Neural cell (in vitro differentiated cells): Measurements from ENCODE around the gene DHH.

Experiments used
- CTCF ChIP-seq: fragments of 450-650 bp; IDR thresholded peaks from 2 replicates; pipeline ENCODE4 v1.5.1; 2014; ENCODE audit warnings: antibody characterized with exemption, mild to moderate bottlenecking, moderate library complexity; ENCODE audit not compliant: poor library complexity, severe bottlenecking
- EP300 ChIP-seq: fragments of 450-650 bp; conservative IDR thresholded peaks from 2 replicates; pipeline ENCODE4 v1.6.1; 2014; ENCODE audit warnings: antibody characterized with exemption, mild to moderate bottlenecking, moderate library complexity; ENCODE audit not compliant: poor library complexity, severe bottlenecking
- EZH2 ChIP-seq: fragments of 200-600, 300-800 bp; shearing (Covaris generic), sonication (generic); IDR thresholded peaks from 2 replicates; pipeline ENCODE4 v1.6.1; 2014; ENCODE audit warnings: antibody characterized with exemption, low read length, borderline replicate concordance, mild to moderate bottlenecking; ENCODE audit not compliant: insufficient read depth, poor library complexity, severe bottlenecking
- MXI1 ChIP-seq: fragments of 450-650 bp; conservative IDR thresholded peaks from 2 replicates; pipeline ENCODE4 v1.6.1; 2014; ENCODE audit warnings: antibody characterized with exemption, mild to moderate bottlenecking; ENCODE audit not compliant: poor library complexity, severe bottlenecking
- POLR2AphosphoS5 ChIP-seq: IDR thresholded peaks from 2 replicates; pipeline ENCODE4 v1.6.1; 2012
- RAD21 ChIP-seq: fragments of 450-650 bp; conservative IDR thresholded peaks from 2 replicates; pipeline ENCODE4 v1.6.1; 2014; ENCODE audit warnings: antibody characterized with exemption, mild to moderate bottlenecking, moderate library complexity
- REST ChIP-seq: IDR thresholded peaks from 2 replicates; pipeline ENCODE4 v1.6.1; 2012; ENCODE audit warnings: borderline replicate concordance
- TAF1 ChIP-seq: IDR thresholded peaks from 2 replicates; pipeline ENCODE4 v1.6.1; 2012; ENCODE audit warnings: low read depth

- TF ChIP-seq EP300 (no peak), CTCF (no peak), EZH2 (no peak), TAF1 (no peak), MXI1 (no peak), REST (no peak), POLR2AphosphoS5 (no peak), RAD21 (no peak)
Observed at GRCh38 chr12:49131894-49132461, 37.4 kb upstream of the DHH start.
